Keratinocyte (primary cell): ENCODE results near the gene PTPRN2. TPM values are rescaled to one million over a fixed set of nuclear protein-coding genes. Genes with fewer than 3 reads are reported as not detected.

Experiments
- DNase-seq: peaks from one replicate; pipeline ENCODE4 v3.0.0-alpha.2; 2011; ENCODE audit warnings: low read depth, missing footprints, low spot score
- FAIRE-seq: peaks from 2 replicates; lab custom pipeline; 2011; peaks lifted over from hg19 to GRCh38; lab: Jason Lieb, UNC
- H2AFZ ChIP-seq: 2 replicates; pipeline ENCODE4 v1.6.0; 2012; ENCODE audit warnings: low read length, control low read depth, inconsistent platforms; ENCODE audit not compliant: control insufficient read depth
- H3K27ac ChIP-seq: 2 replicates; pipeline ENCODE4 v1.5.1; 2011; ENCODE audit warnings: low read length; ENCODE audit not compliant: control insufficient read depth, insufficient read depth
- H3K27me3 ChIP-seq: 3 replicates; pipeline ENCODE4 v1.6.0; 2011; ENCODE audit warnings: low read length; ENCODE audit not compliant: control insufficient read depth, insufficient read depth; ENCODE audit errors: extremely low read depth
- H3K36me3 ChIP-seq, 2 experiments: 2 replicates in 1 of 2; 3 replicates in 1 of 2; pipeline ENCODE4 v1.5.1; 2011; ENCODE audit warnings: low read length in 2 of 2, mild to moderate bottlenecking in 1 of 2; ENCODE audit not compliant: control insufficient read depth in 2 of 2, insufficient read depth in 2 of 2; ENCODE audit errors: extremely low read depth in 1 of 2
- H3K4me1 ChIP-seq: 3 replicates; pipeline ENCODE4 v1.5.1; 2011; ENCODE audit warnings: low read length; ENCODE audit not compliant: control insufficient read depth, insufficient read depth; ENCODE audit errors: extremely low read depth
- H3K4me2 ChIP-seq: 3 replicates; pipeline ENCODE4 v1.6.0; 2011; ENCODE audit warnings: low read depth, low read length; ENCODE audit not compliant: control insufficient read depth, insufficient read depth; ENCODE audit errors: extremely low read depth
- H3K4me3 ChIP-seq, 3 experiments: fragments of 200-600 bp in 1 of 3; sonication (generic) in 1 of 3; 2 replicates in 2 of 3; 3 replicates in 1 of 3; pipeline ENCODE4 v1.5.1; 2011 to 2016; ENCODE audit warnings: low read length in 3 of 3, mild to moderate bottlenecking in 3 of 3, control low read depth in 2 of 3, inconsistent platforms in 1 of 3, low read depth in 1 of 3, mixed read lengths in 1 of 3, mixed run types in 1 of 3, moderate library complexity in 1 of 3; ENCODE audit not compliant: control insufficient read depth in 2 of 3, insufficient read depth in 2 of 3; ENCODE audit errors: extremely low read depth in 1 of 3
- H3K79me2 ChIP-seq: 2 replicates; pipeline ENCODE4 v1.6.0; 2012; ENCODE audit warnings: low read length; ENCODE audit not compliant: control insufficient read depth, insufficient read depth
- H3K9ac ChIP-seq: 3 replicates; pipeline ENCODE4 v1.6.0; 2011; ENCODE audit warnings: low read length; ENCODE audit not compliant: control insufficient read depth, insufficient read depth; ENCODE audit errors: extremely low read depth
- H3K9me1 ChIP-seq: 3 replicates; pipeline ENCODE4 v1.6.0; 2011; ENCODE audit warnings: low read length; ENCODE audit not compliant: control insufficient read depth, insufficient read depth; ENCODE audit errors: extremely low read depth
- H3K9me3 ChIP-seq: 2 replicates; pipeline ENCODE4 v1.5.1; 2012; ENCODE audit warnings: low read depth, low read length; ENCODE audit not compliant: control insufficient read depth
- H4K20me1 ChIP-seq: 3 replicates; pipeline ENCODE4 v1.6.0; 2011; ENCODE audit warnings: low read length; ENCODE audit not compliant: control insufficient read depth, insufficient read depth; ENCODE audit errors: extremely low read depth
- EZH2 ChIP-seq: IDR thresholded peaks from one replicate; pipeline ENCODE4 v1.6.1; 2012; ENCODE audit warnings: inconsistent platforms, mild to moderate bottlenecking, low read length, moderate library complexity
- dilution Hi-C: fragments of 300-500 bp; cut with MboI; formaldehyde crosslinking; loops from one replicate; pipeline ENCODE4 v1.7.0; 2020; ENCODE audit warnings: low sequenced_read_pairs; ENCODE audit not compliant: extremely low pct_ligation_motif_present
- polyA plus RNA-seq, 5 experiments: library from polyadenylated mRNA; depleted of rRNA in 3 of 5; stranded (reverse) in 3 of 5; stranded (forward) in 1 of 5; unstranded in 1 of 5; fragments of >200 nt; gene quantifications; 1 replicate in 1 of 5; 2 replicates in 3 of 5; 3 replicates in 1 of 5; pipeline versions ENCODE4 v1.2.1 to v1.2.3, GENCODE V29; 2011 to 2012; ENCODE audit warnings: missing spikeins in 2 of 5, low read depth in 1 of 5, low replicate concordance in 1 of 5
- TF ChIP-seq, protein P1 (sequence below), 3 experiments: IDR thresholded peaks in 1 of 3; conservative IDR thresholded peaks in 1 of 3; optimal IDR thresholded peaks in 1 of 3; 2 replicates in 2 of 3; 3 replicates in 1 of 3; pipeline versions ENCODE3 to v1.5.1; 2011; ENCODE audit warnings: low read length in 3 of 3, mild to moderate bottlenecking in 3 of 3, moderate library complexity in 2 of 3, control low read depth in 1 of 3, inconsistent platforms in 1 of 3; ENCODE audit not compliant: insufficient read depth in 2 of 3; ENCODE audit errors: extremely low read depth in 1 of 3

Gene PTPRN2
- polyA plus RNA-seq, 1 donor (not counting 4 experiments of a cell fraction or from before 2014, with no cell fraction given) = not detected

DNA sequence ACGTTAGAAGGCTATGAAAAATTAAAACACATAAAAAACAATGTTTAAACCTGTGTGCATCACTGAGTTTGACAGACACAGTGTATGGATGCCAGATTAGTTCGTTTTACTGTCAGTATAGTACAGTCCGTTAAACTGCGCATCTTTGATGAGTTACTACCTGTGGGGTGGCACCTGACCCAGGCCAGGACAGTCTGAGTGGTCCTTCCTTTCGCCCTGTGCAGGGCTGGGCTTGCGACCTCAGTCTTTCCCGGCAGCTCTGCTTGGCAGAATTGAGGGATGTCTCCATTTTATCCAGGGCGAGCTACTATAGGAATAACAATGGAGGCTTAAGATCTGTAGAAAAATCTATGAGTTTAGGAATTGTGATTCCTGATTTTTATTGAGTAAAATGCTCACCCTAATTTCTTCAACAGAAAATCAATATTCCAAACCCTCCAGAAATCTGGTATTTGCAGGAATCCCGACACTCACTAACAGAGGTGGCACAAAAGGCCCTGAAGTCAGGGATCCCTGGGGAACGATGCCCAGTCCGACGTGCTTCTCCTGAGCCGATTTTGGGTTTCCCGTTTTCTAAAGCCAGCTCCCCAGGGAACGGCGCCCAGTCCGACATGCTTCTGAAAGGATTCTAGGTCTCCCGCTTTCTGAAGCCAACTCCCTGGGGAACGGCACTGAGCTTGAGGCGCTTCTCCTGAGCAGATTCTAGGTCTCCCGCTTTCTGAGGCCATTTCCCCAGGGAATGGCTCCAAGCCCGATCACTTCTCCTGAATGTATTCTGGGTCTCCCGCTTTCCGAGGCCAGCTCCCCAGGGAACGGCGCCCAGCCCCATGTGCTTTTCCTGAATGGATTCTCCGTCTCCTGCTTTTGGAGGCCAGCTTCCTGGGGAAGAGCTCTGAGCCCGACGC lies 873.2 kb downstream of the PTPRN2 start:
- DNase-seq = no peak
- no peak overlapping the region for H3K27ac ChIP-seq
- H3K4me1 ChIP-seq = no peaks in the 10 kb centered on the region
- H3K36me3 ChIP-seq = no peaks in the 10 kb centered on the region
- H3K4me3 ChIP-seq = no peak overlapping the region
- no peaks in the 10 kb centered on the region for H4K20me1 ChIP-seq
- no peak overlapping the region for H3K4me2 ChIP-seq
- no peaks in the 10 kb centered on the region for H3K79me2 ChIP-seq
- no peak overlapping the region for H3K9ac ChIP-seq
- dilution Hi-C loops = no loop called here
- H3K9me3 ChIP-seq = peaks cover 16% of the 10 kb centered on the region
- FAIRE-seq = no peak
- no peak overlapping the region for H2AFZ ChIP-seq
- TF ChIP-seq, protein P1, sequence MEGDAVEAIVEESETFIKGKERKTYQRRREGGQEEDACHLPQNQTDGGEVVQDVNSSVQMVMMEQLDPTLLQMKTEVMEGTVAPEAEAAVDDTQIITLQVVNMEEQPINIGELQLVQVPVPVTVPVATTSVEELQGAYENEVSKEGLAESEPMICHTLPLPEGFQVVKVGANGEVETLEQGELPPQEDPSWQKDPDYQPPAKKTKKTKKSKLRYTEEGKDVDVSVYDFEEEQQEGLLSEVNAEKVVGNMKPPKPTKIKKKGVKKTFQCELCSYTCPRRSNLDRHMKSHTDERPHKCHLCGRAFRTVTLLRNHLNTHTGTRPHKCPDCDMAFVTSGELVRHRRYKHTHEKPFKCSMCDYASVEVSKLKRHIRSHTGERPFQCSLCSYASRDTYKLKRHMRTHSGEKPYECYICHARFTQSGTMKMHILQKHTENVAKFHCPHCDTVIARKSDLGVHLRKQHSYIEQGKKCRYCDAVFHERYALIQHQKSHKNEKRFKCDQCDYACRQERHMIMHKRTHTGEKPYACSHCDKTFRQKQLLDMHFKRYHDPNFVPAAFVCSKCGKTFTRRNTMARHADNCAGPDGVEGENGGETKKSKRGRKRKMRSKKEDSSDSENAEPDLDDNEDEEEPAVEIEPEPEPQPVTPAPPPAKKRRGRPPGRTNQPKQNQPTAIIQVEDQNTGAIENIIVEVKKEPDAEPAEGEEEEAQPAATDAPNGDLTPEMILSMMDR (optimal IDR thresholded peaks at IDR 0.05 in 1 of 3, IDR thresholded peaks at IDR 0.05 in 1 of 3, conservative IDR thresholded peaks at IDR 0.05 in 1 of 3; ENCODE audit: extremely low read depth in 1 of 3, insufficient read depth in 2 of 3, low read length in 3 of 3) = no peak
- TF ChIP-seq EZH2 = no peak
- no peaks in the 10 kb centered on the region for H3K27me3 ChIP-seq
- H3K9me1 ChIP-seq = no peaks in the 10 kb centered on the region

DNA sequence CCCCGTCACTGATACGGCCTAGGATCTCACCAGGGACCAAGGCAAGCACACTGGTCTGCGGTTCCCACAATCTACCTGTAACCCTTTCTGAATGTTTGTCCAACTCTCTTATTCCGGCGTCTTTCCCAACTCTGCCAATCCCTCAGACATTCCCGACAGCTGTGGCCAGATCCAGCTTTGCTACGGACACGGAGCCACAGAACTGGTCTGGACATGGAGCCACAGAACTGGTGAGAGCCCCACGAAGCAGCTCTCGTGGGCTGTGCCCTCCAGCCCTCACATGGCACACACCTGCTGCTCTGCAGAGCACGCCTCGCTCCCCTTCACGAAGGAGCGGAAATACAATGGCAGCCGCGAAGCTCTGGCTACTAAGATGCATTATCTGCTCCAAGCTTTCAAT lies 874.0 kb downstream of the PTPRN2 start:
- H3K9me3 ChIP-seq = peaks cover 13% of the 10 kb centered on the region
- no peak for FAIRE-seq
- dilution Hi-C loops = no loop called here

More for the DNA sequence above, 874.0 kb downstream of the PTPRN2 start:
- H3K27me3 ChIP-seq = no peaks in the 10 kb centered on the region
- no peak for TF ChIP-seq EZH2
- TF ChIP-seq, protein P1 (optimal IDR thresholded peaks at IDR 0.05 in 1 of 3, IDR thresholded peaks at IDR 0.05 in 1 of 3, conservative IDR thresholded peaks at IDR 0.05 in 1 of 3; ENCODE audit: extremely low read depth in 1 of 3, insufficient read depth in 2 of 3, low read length in 3 of 3) = no peak
- H2AFZ ChIP-seq = no peak overlapping the region
- no peaks in the 10 kb centered on the region for H3K9me1 ChIP-seq
- no peaks in the 10 kb centered on the region for H3K36me3 ChIP-seq
- no peaks in the 10 kb centered on the region for H4K20me1 ChIP-seq
- no peak overlapping the region for H3K9ac ChIP-seq
- no peaks in the 10 kb centered on the region for H3K79me2 ChIP-seq
- H3K4me1 ChIP-seq = no peaks in the 10 kb centered on the region
- H3K4me2 ChIP-seq = no peak overlapping the region
- no peak overlapping the region for H3K27ac ChIP-seq
- DNase-seq = no peak
- H3K4me3 ChIP-seq = no peak overlapping the region
